Endothelial cell of umbilical vein (primary cell): ENCODE results near the gene ARSB.

Experiments
- POLR2A ChIP-seq: IDR thresholded peaks from 2 replicates; pipeline ENCODE4 v1.6.1; 2012; ENCODE audit warnings: low read depth, mild to moderate bottlenecking, control low read depth, low read length
- POLR2AphosphoS5 ChIP-seq: IDR thresholded peaks from 2 replicates; pipeline ENCODE4 v1.6.1; 2012; ENCODE audit warnings: low read depth, mild to moderate bottlenecking, control low read depth, low read length, moderate library complexity; ENCODE audit not compliant: insufficient read depth
- TF ChIP-seq, protein P1 (sequence below), 2 donors: IDR thresholded peaks; 1 replicate in 1 of 2; 2 replicates in 1 of 2; pipeline ENCODE4 v1.5.1; 2011; ENCODE audit warnings: low read length in 2 of 2, mild to moderate bottlenecking in 2 of 2, moderate library complexity in 2 of 2, control low read depth in 1 of 2, inconsistent platforms in 1 of 2, low read depth in 1 of 2; ENCODE audit not compliant: insufficient read depth in 1 of 2; ENCODE audit errors: extremely low read depth in 1 of 2

DNA sequence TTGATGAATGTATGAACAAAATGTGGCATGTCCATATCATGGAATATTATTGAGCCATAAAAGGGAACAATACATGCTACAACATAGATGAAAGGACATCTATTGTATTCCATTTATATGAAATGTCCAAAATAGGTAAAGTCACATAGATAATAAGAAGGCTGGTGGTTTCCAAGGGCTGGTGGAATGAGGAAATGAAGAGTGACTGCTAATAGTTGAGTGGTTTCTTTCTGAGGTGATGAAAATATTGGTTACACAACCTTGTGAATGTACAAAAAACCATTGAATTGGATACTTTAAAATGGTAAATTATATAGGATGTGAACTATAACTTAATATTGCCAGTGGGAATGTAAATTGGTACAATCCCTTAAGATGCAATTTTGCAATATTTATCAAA, 5.2 kb downstream of the ARSB start:
- TF ChIP-seq POLR2A, result no peak
- TF ChIP-seq, protein P1, sequence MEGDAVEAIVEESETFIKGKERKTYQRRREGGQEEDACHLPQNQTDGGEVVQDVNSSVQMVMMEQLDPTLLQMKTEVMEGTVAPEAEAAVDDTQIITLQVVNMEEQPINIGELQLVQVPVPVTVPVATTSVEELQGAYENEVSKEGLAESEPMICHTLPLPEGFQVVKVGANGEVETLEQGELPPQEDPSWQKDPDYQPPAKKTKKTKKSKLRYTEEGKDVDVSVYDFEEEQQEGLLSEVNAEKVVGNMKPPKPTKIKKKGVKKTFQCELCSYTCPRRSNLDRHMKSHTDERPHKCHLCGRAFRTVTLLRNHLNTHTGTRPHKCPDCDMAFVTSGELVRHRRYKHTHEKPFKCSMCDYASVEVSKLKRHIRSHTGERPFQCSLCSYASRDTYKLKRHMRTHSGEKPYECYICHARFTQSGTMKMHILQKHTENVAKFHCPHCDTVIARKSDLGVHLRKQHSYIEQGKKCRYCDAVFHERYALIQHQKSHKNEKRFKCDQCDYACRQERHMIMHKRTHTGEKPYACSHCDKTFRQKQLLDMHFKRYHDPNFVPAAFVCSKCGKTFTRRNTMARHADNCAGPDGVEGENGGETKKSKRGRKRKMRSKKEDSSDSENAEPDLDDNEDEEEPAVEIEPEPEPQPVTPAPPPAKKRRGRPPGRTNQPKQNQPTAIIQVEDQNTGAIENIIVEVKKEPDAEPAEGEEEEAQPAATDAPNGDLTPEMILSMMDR (IDR thresholded peaks at IDR 0.05; ENCODE audit: extremely low read depth in 1 of 2, insufficient read depth in 1 of 2, low read depth in 1 of 2, low read length in 2 of 2), result no peak
- TF ChIP-seq POLR2AphosphoS5, result no peak
